Ascending aorta (tissue), 2 donors: Measurements from ENCODE around the gene SWT1. TPM values are rescaled to one million over a fixed set of nuclear protein-coding genes. Genes with fewer than 3 reads are reported as not detected.

ENCODE experiments used
- DNase-seq, 2 donors: peaks; one replicate each; pipeline ENCODE4 v3.0.0-alpha.2; 2019; ENCODE audit warnings: low spot score in 2 of 2
- H3K27ac ChIP-seq, 2 donors: fragments of 200-600 bp; sonication (generic); one replicate each; pipeline ENCODE4 v1.5.1; 2016 to 2017; ENCODE audit warnings: mild to moderate bottlenecking in 1 of 2
- H3K27me3 ChIP-seq: fragments of 200-600 bp; sonication (generic); one replicate; pipeline ENCODE4 v1.5.1; 2017
- H3K36me3 ChIP-seq, 2 donors: fragments of 200-600 bp; sonication (generic); one replicate each; pipeline ENCODE4 v1.5.1; 2016
- H3K4me1 ChIP-seq, 2 donors: fragments of 200-600 bp; sonication (generic); one replicate each; pipeline ENCODE4 v1.5.1; 2016 to 2017; ENCODE audit warnings: mild to moderate bottlenecking in 1 of 2
- H3K4me3 ChIP-seq, 2 donors: fragments of 200-600 bp; sonication (generic); one replicate each; pipeline ENCODE4 v1.5.1; 2016 to 2017; ENCODE audit warnings: mild to moderate bottlenecking in 1 of 2
- H3K9me3 ChIP-seq, 2 donors: fragments of 200-600 bp; sonication (generic); one replicate each; pipeline ENCODE4 v1.5.1; 2016
- CTCF ChIP-seq, 3 experiments: fragments of 200-600 bp in 2 of 3; fragments of 450-650 bp in 1 of 3; sonication (generic) in 2 of 3; IDR thresholded peaks; one replicate each; pipeline ENCODE4 v1.5.1; 2016 to 2019; ENCODE audit warnings: antibody characterized with exemption in 3 of 3, mild to moderate bottlenecking in 1 of 3, moderate library complexity in 1 of 3
- intact Hi-C: fragments of 100-400 bp; cut with DNase I; formaldehyde crosslinking; loops from one replicate; pipeline ENCODE4 v1.15.1; 2023
- total RNA-seq: library from RNA; depleted of rRNA; stranded (reverse); fragments of >200 nt; gene quantifications from one replicate; pipeline ENCODE4 v1.1.0, GENCODE V29; 2016

SWT1 gene
- total RNA-seq, 1 donor from 2014 or later, result 0.43 TPM

GRCh38 chr1:185239861-185240260, 82.9 kb downstream of the SWT1 start:
- no peaks in the 10 kb centered on the region for H3K9me3 ChIP-seq
- no peaks in the 10 kb centered on the region for H3K27me3 ChIP-seq
- intact Hi-C loops, result no loop called here
- no peak overlapping the region for H3K4me3 ChIP-seq
- DNase-seq, result no peak
- no peaks in the 10 kb centered on the region for H3K36me3 ChIP-seq
- H3K27ac ChIP-seq, result no peak overlapping the region
- no peaks in the 10 kb centered on the region for H3K4me1 ChIP-seq
- no peak for TF ChIP-seq CTCF (IDR thresholded peaks at IDR 0.05)

- TF ChIP-seq CTCF (IDR thresholded peaks at IDR 0.05), result no peak
- intact Hi-C loops, result no loop called here
- DNase-seq, result no peak
Measured at GRCh38 chr1:185241127-185241526, 84.2 kb downstream of the SWT1 start.

GRCh38 chr1:185244015-185244747, 87.2 kb downstream of the SWT1 start:
- Histone ChIP-seq H3K4me1 (no peaks in the 10 kb centered on the region), H3K36me3 (no peaks in the 10 kb centered on the region), H3K9me3 (no peaks in the 10 kb centered on the region), H3K27ac (no peak overlapping the region), H3K27me3 (no peaks in the 10 kb centered on the region), H3K4me3 (no peak overlapping the region)
- DNase-seq, result no peak
- intact Hi-C loops, result no loop called here
- TF ChIP-seq CTCF (IDR thresholded peaks at IDR 0.05), result no peak

More at GRCh38 chr1:185241127-185241526, 84.2 kb downstream of the SWT1 start:
- Histone ChIP-seq H3K9me3 (no peaks in the 10 kb centered on the region), H3K4me3 (no peak overlapping the region), H3K4me1 (no peaks in the 10 kb centered on the region), H3K27me3 (no peaks in the 10 kb centered on the region), H3K36me3 (no peaks in the 10 kb centered on the region), H3K27ac (no peak overlapping the region)

- Histone ChIP-seq H3K9me3 (no peaks in the 10 kb centered on the region), H3K4me1 (no peaks in the 10 kb centered on the region), H3K4me3 (no peak overlapping the region), H3K27me3 (no peaks in the 10 kb centered on the region), H3K36me3 (no peaks in the 10 kb centered on the region), H3K27ac (no peak overlapping the region)
- DNase-seq, result no peak
- intact Hi-C loops, result no loop called here
- TF ChIP-seq CTCF (IDR thresholded peaks at IDR 0.05), result no peak
Measured at GRCh38 chr1:185245466-185245865, 88.5 kb downstream of the SWT1 start.

- no peaks in the 10 kb centered on the region for H3K36me3 ChIP-seq
- H3K27ac ChIP-seq, result no peak overlapping the region
- no peaks in the 10 kb centered on the region for H3K9me3 ChIP-seq
- no peaks in the 10 kb centered on the region for H3K4me1 ChIP-seq
- H3K4me3 ChIP-seq, result no peak overlapping the region
- intact Hi-C loops, result no loop called here
- DNase-seq, result no peak
- no peak for TF ChIP-seq CTCF (IDR thresholded peaks at IDR 0.05)
- H3K27me3 ChIP-seq, result no peaks in the 10 kb centered on the region
Measured at GRCh38 chr1:185249563-185249962, 92.6 kb downstream of the SWT1 start.
